Activated T-helper 1 cell treated with anti-CD3 and anti-CD28 coated beads, Interleukin-12 subunit alpha, Interleukin-12 subunit beta, Interleukin-2, Interleukin-4 antibody, amounts not matched to agents 30 ng/mL and 10 ng/mL and 1 ng/mL, durations not matched to agents 14 hours and 24 hours and 36 hours (primary cell): ENCODE results near the gene INPP4A. TPM values are rescaled to one million over a fixed set of nuclear protein-coding genes. Genes with fewer than 3 reads are reported as not detected.

ENCODE experiments used
- DNase-seq: peaks from one replicate; pipeline ENCODE4 v3.0.0; 2021; ENCODE audit warnings: low spot score
- H3K27ac Mint-ChIP-seq: one replicate; pipeline ENCODE4 v1.8.0; 2021; ENCODE audit warnings: mild to moderate bottlenecking, mixed read lengths
- H3K27me3 Mint-ChIP-seq: one replicate; pipeline ENCODE4 v1.8.0; 2022; ENCODE audit warnings: mild to moderate bottlenecking, moderate library complexity, mixed read lengths; ENCODE audit not compliant: insufficient read depth
- H3K36me3 Mint-ChIP-seq: one replicate; pipeline ENCODE4 v1.8.0; 2021; ENCODE audit warnings: low read depth, mixed read lengths
- H3K4me1 Mint-ChIP-seq: one replicate; pipeline ENCODE4 v1.8.0; 2021; ENCODE audit warnings: low read depth, mixed read lengths
- H3K4me3 Mint-ChIP-seq: one replicate; pipeline ENCODE4 v1.8.0; 2021; ENCODE audit warnings: mild to moderate bottlenecking, moderate library complexity, mixed read lengths
- H3K9me3 Mint-ChIP-seq: one replicate; pipeline ENCODE4 v1.8.0; 2021; ENCODE audit warnings: mixed read lengths
- intact Hi-C: fragments of 100-400 bp; cut with micrococcal nuclease; formaldehyde crosslinking; loops from one replicate; pipeline ENCODE4 v1.15.1; 2024
- total RNA-seq: library from RNA; stranded (reverse); gene quantifications from 2 replicates; pipeline ENCODE4 v1.2.3, GENCODE V29; 2022

The INPP4A gene
- total RNA-seq, 1 donor from 2014 or later, result 55.7 TPM

GRCh38 chr2:98551316-98551715, 106.7 kb downstream of the INPP4A start:
- Mint-ChIP-seq H3K27me3 (no peaks in the 10 kb centered on the region), H3K4me3 (peak overlapping the region; percentile 51), H3K4me1 (peaks cover 92% of the 10 kb centered on the region), H3K27ac (peak overlapping the region; percentile 93), H3K36me3 (peaks cover 74% of the 10 kb centered on the region), H3K9me3 (no peaks in the 10 kb centered on the region)
- DNase-seq, result peak; percentile 61
- intact Hi-C loops, result loop anchor here (2.0 to 5.0 kb wide), 4 partner anchors 57 to 113 kb away; partner anchors contain the start of genes COA5 and UNC50

GRCh38 chr2:98552499-98553179, 108.0 kb downstream of the INPP4A start:
- Mint-ChIP-seq H3K27ac (peak overlapping the region; percentile 64), H3K4me3 (peak overlapping the region; percentile 2), H3K4me1 (peaks cover 92% of the 10 kb centered on the region), H3K27me3 (no peaks in the 10 kb centered on the region), H3K9me3 (no peaks in the 10 kb centered on the region), H3K36me3 (peaks cover 73% of the 10 kb centered on the region)
- no peak for DNase-seq
- intact Hi-C loops, result loop anchor here (5.0 kb wide), 1 partner anchor 85 kb away; no protein-coding TSS in a partner anchor

GRCh38 chr2:98554116-98554861, 109.6 kb downstream of the INPP4A start:
- intact Hi-C loops, result loop anchor here (5.0 kb wide), 1 partner anchor 87 kb away; no protein-coding TSS in a partner anchor
- Mint-ChIP-seq H3K4me1 (peaks cover 92% of the 10 kb centered on the region), H3K9me3 (no peaks in the 10 kb centered on the region), H3K27ac (no peak overlapping the region), H3K36me3 (peaks cover 77% of the 10 kb centered on the region), H3K27me3 (no peaks in the 10 kb centered on the region), H3K4me3 (no peak overlapping the region)
- no peak for DNase-seq

DNA sequence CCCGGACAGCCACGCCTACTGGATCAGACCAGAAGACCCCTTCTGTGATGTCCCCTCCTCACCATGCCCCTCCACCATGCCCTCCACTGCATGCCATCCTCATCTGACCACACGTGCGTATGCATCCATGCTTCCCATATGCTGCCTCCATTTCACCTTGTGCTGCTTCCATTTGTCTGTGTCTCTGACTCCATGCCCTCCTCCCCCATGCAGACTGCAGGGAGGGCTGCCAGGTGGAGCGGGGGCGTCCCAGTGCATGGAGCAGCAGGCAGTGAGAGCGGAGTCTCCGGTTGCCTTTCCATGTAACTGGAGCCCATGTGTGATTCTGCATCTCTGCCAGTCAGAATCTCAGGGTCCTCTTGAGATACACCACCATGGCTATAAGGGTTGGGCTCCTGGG, 111.0 kb downstream of the INPP4A start:
- Mint-ChIP-seq H3K27ac (peak overlapping the region; percentile 43), H3K9me3 (no peaks in the 10 kb centered on the region), H3K4me1 (peaks cover 90% of the 10 kb centered on the region), H3K4me3 (no peak overlapping the region), H3K27me3 (no peaks in the 10 kb centered on the region), H3K36me3 (peaks cover 80% of the 10 kb centered on the region)
- DNase-seq, result no peak
- intact Hi-C loops, result no loop called here

DNA sequence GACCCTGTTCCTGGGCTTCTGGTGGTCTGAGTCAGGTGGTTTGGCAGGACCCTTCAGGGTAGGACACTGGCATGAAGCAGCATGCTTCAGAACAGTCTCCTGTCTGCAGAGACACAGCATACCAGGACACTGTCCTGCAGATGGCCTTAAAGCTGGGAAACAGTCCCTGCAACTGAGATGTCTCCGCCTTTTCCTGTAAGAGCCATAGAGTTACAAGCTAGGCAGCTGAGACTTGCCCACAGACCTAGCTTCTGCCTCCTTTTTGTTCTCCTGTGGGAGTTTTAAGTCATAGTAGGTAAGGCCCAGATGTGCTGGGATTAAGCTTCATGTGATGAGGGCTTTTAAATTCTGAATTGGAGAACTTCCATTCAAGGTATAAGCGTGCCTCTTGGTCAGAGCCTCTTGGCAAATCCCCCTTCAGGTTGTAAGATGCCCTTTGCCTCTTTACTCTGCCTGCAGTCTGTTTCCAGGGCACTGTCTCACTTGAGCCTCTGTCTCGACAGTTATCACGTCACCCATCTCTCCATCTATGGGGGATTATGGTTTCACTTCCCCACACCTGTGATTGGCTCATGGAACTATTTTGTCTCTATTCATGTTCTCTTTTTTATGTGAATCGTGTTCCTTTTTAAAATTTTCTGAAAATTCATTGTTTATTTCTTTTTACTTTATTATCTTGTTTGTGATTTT, 111.8 kb downstream of the INPP4A start:
- no peak overlapping the region for H3K4me3 Mint-ChIP-seq
- no peaks in the 10 kb centered on the region for H3K9me3 Mint-ChIP-seq
- no peaks in the 10 kb centered on the region for H3K27me3 Mint-ChIP-seq
- DNase-seq, result no peak
- no peak overlapping the region for H3K27ac Mint-ChIP-seq
- peaks cover 90% of the 10 kb centered on the region for H3K4me1 Mint-ChIP-seq
- H3K36me3 Mint-ChIP-seq, result peaks cover 81% of the 10 kb centered on the region
- intact Hi-C loops, result no loop called here

- Mint-ChIP-seq H3K27me3 (no peaks in the 10 kb centered on the region), H3K4me1 (peaks cover 69% of the 10 kb centered on the region), H3K36me3 (peaks cover 65% of the 10 kb centered on the region), H3K9me3 (no peaks in the 10 kb centered on the region), H3K27ac (peak overlapping the region; percentile 10), H3K4me3 (no peak overlapping the region)
- intact Hi-C loops, result no loop called here
- no peak for DNase-seq
Observed at GRCh38 chr2:98558852-98559530, 114.3 kb downstream of the INPP4A start.

GRCh38 chr2:98559581-98559980, 114.9 kb downstream of the INPP4A start:
- peaks cover 59% of the 10 kb centered on the region for H3K36me3 Mint-ChIP-seq
- no peak overlapping the region for H3K4me3 Mint-ChIP-seq
- H3K27ac Mint-ChIP-seq, result peak overlapping the region; percentile 10
- intact Hi-C loops, result no loop called here
- H3K9me3 Mint-ChIP-seq, result no peaks in the 10 kb centered on the region
- peaks cover 65% of the 10 kb centered on the region for H3K4me1 Mint-ChIP-seq
- DNase-seq, result no peak
- H3K27me3 Mint-ChIP-seq, result no peaks in the 10 kb centered on the region

GRCh38 chr2:98560256-98560771, 115.7 kb downstream of the INPP4A start:
- Mint-ChIP-seq H3K27me3 (no peaks in the 10 kb centered on the region), H3K36me3 (peaks cover 55% of the 10 kb centered on the region), H3K4me3 (peak overlapping the region; percentile 27), H3K9me3 (no peaks in the 10 kb centered on the region), H3K27ac (peak overlapping the region; percentile 16), H3K4me1 (peaks cover 62% of the 10 kb centered on the region)
- DNase-seq, result no peak
- intact Hi-C loops, result no loop called here

- Mint-ChIP-seq H3K36me3 (peaks cover 56% of the 10 kb centered on the region), H3K4me1 (peaks cover 57% of the 10 kb centered on the region)
- intact Hi-C loops, result no loop called here
Observed at GRCh38 chr2:98561018-98561417, 116.4 kb downstream of the INPP4A start.

DNA sequence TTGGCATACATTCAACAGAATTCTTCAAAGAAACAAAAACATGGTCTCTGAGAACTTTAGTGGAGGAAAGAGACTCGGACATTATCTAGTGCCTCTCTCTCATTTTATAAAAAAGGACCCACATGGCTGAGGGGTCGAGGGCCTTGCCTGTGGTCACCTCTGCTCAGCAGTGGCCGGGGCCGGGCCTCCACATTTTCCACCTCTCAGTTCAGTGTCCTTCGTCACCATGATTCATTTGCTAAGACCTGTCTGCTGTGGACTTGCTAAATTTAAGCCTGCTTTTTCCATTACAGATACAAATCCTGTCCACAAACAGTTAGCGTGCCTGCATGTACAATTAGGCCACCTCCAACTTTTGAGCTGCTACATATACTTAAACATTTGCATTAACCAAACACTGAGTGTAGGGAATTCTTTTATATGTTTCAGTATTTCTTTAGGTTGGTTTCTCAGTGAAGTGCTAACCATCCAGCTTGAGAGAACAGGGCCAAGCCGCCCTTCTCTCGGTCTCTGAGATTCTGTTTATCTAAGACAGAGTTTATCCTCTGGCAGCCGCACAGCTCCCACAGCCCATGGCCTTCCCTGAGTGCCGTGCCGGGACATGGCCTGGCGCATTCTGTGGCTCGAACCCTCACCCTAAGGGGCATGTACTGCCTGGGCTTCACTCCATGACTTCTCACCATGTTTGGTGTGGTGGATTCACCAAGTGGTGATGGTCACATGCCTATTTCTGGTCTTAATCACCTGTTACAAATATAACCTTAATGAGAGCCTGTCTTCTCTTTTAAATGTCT, 117.4 kb downstream of the INPP4A start:
- Mint-ChIP-seq H3K4me1 (peaks cover 47% of the 10 kb centered on the region), H3K4me3 (no peak overlapping the region), H3K27ac (no peak overlapping the region), H3K27me3 (no peaks in the 10 kb centered on the region), H3K9me3 (no peaks in the 10 kb centered on the region), H3K36me3 (peaks cover 59% of the 10 kb centered on the region)
- intact Hi-C loops, result no loop called here
- DNase-seq, result no peak

More at GRCh38 chr2:98561018-98561417, 116.4 kb downstream of the INPP4A start:
- no peaks in the 10 kb centered on the region for H3K9me3 Mint-ChIP-seq
- no peaks in the 10 kb centered on the region for H3K27me3 Mint-ChIP-seq
- DNase-seq, result no peak
- H3K27ac Mint-ChIP-seq, result no peak overlapping the region
- no peak overlapping the region for H3K4me3 Mint-ChIP-seq

GRCh38 chr2:98563394-98563793, 118.7 kb downstream of the INPP4A start:
- DNase-seq, result no peak
- Mint-ChIP-seq H3K36me3 (peaks cover 59% of the 10 kb centered on the region), H3K27ac (peak overlapping the region; percentile 31)

More at GRCh38 chr2:98563394-98563793, 118.7 kb downstream of the INPP4A start:
- no peaks in the 10 kb centered on the region for H3K27me3 Mint-ChIP-seq
- intact Hi-C loops, result no loop called here
- no peaks in the 10 kb centered on the region for H3K9me3 Mint-ChIP-seq
- H3K4me1 Mint-ChIP-seq, result peaks cover 34% of the 10 kb centered on the region
- no peak overlapping the region for H3K4me3 Mint-ChIP-seq
